Aorta (tissue), 5 donors: Measurements from ENCODE around the gene TBCEL. TPM values are rescaled to one million over a fixed set of nuclear protein-coding genes. Genes with fewer than 3 reads are reported as not detected.

ENCODE experiments used
- ATAC-seq: fragments of 200-7000 bp; cut with Tn5 transposase; one replicate; pipeline ENCODE4 v1.9.1; 2022; ENCODE audit warnings: moderate library complexity; ENCODE audit not compliant: low FRiP score
- DNase-seq, 2 donors: peaks; one replicate each; pipeline ENCODE4 v3.0.0-alpha.2; 2020
- H3K27ac ChIP-seq, 2 donors: one replicate each; pipeline ENCODE4 v1.5.1; 2013; ENCODE audit warnings: low read length in 2 of 2, mild to moderate bottlenecking in 2 of 2, moderate library complexity in 2 of 2, control low read depth in 1 of 2, inconsistent platforms in 1 of 2, low read depth in 1 of 2
- H3K27me3 ChIP-seq, 2 donors: one replicate each; pipeline ENCODE4 v1.6.1; 2013; ENCODE audit warnings: control low read depth in 1 of 2, low read length in 1 of 2, mild to moderate bottlenecking in 1 of 2, moderate library complexity in 1 of 2; ENCODE audit not compliant: insufficient read depth in 2 of 2, control insufficient read depth in 1 of 2
- H3K36me3 ChIP-seq, 2 donors: one replicate each; pipeline ENCODE4 v1.6.1; 2013; ENCODE audit warnings: control low read depth in 1 of 2, low read length in 1 of 2, mild to moderate bottlenecking in 1 of 2; ENCODE audit not compliant: insufficient read depth in 2 of 2, control insufficient read depth in 1 of 2
- H3K4me1 ChIP-seq, 2 donors: one replicate each; pipeline ENCODE4 v1.6.1; 2013; ENCODE audit warnings: low read length in 2 of 2, control low read depth in 1 of 2, mild to moderate bottlenecking in 1 of 2, moderate library complexity in 1 of 2; ENCODE audit not compliant: insufficient read depth in 2 of 2, control insufficient read depth in 1 of 2
- H3K4me3 ChIP-seq, 2 donors: one replicate each; pipeline ENCODE4 v1.5.1; 2013; ENCODE audit warnings: low read length in 2 of 2, control low read depth in 1 of 2, mild to moderate bottlenecking in 1 of 2
- H3K9me3 ChIP-seq: one replicate; pipeline ENCODE4 v1.6.1; 2013; ENCODE audit warnings: mild to moderate bottlenecking, low read length; ENCODE audit not compliant: control insufficient read depth
- WGBS, 2 donors: extraction: QIAGEN DNeasy Blood & Tissue Kit; methylation state at CpG; one replicate each; pipeline ENCODE4 v1.1.7; 2013; 5-methylcytosine and 5-hydroxymethylcytosine counted together
- intact Hi-C, 2 donors: fragments of 100-400 bp; cut with DNase I; formaldehyde crosslinking; loops; one replicate each; pipeline versions ENCODE4 v1.14.2 to v1.15.0; 2022
- polyA plus RNA-seq, 2 donors: library from polyadenylated mRNA; stranded (reverse); fragments of 200-250 nt; gene quantifications; one replicate each; pipeline ENCODE4 v1.2.3, GENCODE V29; 2013
- total RNA-seq, 2 donors: library from RNA; stranded (reverse); fragmentation: NEBNext Ultra II Directional; extraction: Animal tissue kit (Norgen Biotek cat#: 25700); gene quantifications; one replicate each; pipeline ENCODE4 v1.2.1, GENCODE V29; 2021
- donor health status: healthy with polysubstance abuse.
- donor health status: Bipolar disorder and iron deficiency.
- donor health status: DM: no; HTN: no; CAD: no.
- donor health status: DM: no; HTN: no; CAD: no.
- donor health status: DM: yes; HTN: yes; CAD: no.

TBCEL gene
- total and polyA plus RNA-seq, 4 donors: 5.9 to 29.1 (median 16.6) TPM

DNA sequence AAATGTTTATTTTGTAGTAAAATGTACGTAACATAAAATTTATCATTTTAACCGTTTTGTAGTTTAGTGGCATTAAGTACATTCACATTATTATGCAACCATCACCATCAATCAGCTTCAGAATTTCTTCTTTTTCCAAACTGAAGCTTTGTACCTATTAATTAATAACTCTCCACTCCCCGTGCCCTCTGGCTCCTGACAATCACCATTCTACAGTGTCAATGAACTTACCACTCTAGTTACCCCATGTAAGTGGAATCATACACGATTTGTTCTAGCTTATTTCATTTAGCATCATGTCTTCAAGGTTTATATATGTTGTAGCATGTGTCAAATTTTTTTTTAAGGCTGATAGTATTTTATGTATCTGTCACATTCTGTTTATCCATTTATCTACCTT, 9.7 kb downstream of the TBCEL start:
- WGBS, 2 donors: 94 to 95% methylated on average over 4 of the region's 4 CpGs
- no peak for DNase-seq
- no peak overlapping the region for H3K27ac ChIP-seq
- no peak for ATAC-seq
- H3K36me3 ChIP-seq: no peaks in the 10 kb centered on the region
- H3K4me3 ChIP-seq: no peak overlapping the region
- intact Hi-C loops: no loop called here
- H3K9me3 ChIP-seq: no peaks in the 10 kb centered on the region
- no peaks in the 10 kb centered on the region for H3K27me3 ChIP-seq
- no peaks in the 10 kb centered on the region for H3K4me1 ChIP-seq

DNA sequence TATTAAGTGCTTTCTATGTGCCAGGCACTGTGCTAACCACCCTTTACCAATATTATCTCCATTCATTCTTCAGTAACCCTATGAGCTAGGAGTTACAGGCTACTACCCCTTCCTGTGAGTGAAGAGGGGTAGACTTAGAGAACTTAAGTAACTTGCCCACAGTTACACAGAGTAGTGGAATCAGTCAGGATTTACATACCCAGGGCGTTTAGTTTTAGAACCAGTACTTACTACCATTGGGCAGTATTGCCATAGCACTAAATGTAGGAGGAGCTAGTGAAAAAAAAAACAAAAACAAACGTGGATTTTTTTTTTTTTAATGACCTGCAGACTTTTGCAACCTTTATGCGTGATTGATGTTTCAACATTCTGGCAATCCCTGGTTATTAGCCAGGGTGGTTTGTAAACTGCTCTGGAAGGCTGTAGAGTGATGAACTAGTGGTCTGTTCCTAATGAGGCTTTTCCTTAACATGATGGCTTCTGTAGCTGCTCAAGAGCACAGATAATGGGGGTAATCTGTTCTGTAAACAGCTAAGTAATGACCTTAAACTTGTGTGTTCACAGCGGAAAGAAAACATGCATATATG, 11.4 kb downstream of the TBCEL start:
- WGBS, 2 donors: 69 to 74% methylated on average over 4 of the region's 4 CpGs
- H3K4me3 ChIP-seq: no peak overlapping the region
- no peak for DNase-seq
- no peaks in the 10 kb centered on the region for H3K9me3 ChIP-seq
- no peaks in the 10 kb centered on the region for H3K27me3 ChIP-seq
- ATAC-seq: no peak
- H3K27ac ChIP-seq: no peak overlapping the region
- H3K36me3 ChIP-seq: no peaks in the 10 kb centered on the region
- intact Hi-C loops: no loop called here
- no peaks in the 10 kb centered on the region for H3K4me1 ChIP-seq

DNA sequence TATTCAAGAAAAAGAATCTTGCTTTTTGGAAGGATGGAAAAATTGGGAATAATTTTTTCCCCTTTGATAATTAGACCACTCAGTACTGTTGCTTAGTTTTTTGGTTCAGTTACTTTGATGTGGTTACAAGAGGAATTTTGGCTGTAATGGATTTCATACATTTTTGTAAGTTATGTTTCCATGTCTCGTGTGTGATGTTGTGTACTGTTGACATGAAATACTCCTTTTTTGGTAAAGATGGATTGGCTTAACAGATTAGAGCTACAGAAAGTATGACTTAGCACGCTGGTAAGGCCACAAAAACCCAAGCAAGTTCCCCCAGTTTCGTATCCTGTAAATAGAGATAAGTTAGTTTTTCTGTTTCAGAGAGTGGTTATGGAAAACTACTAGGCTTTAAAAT, 11.9 kb downstream of the TBCEL start:
- no peak overlapping the region for H3K27ac ChIP-seq
- intact Hi-C loops: no loop called here

DNA sequence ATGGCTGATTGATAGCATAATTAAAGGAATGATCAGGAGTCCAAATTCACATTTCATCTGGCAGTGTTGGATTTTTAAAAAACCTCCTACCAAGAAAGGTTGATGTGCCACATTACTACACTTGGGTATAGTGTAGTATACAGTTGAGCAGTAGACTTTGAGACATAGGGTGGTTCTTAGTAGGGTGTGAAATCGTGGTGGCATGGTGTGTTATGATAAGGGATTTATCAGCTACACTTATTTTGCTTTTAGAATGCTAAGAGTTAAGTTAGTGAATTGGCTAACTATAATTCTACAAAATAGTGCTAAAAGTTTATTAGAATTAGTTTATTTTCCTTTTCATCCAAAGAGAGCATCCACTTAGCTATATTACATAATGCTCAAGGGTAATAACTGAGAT, 13.1 kb downstream of the TBCEL start:
- Histone ChIP-seq H3K36me3 (no peaks in the 10 kb centered on the region), H3K4me1 (no peaks in the 10 kb centered on the region), H3K27ac (no peak overlapping the region), H3K27me3 (no peaks in the 10 kb centered on the region), H3K4me3 (no peak overlapping the region), H3K9me3 (no peaks in the 10 kb centered on the region)
- no peak for ATAC-seq
- no peak for DNase-seq
- intact Hi-C loops: no loop called here
- WGBS, 2 donors: 68 to 70% methylated on average over 1 of the region's 1 CpG

More for the DNA sequence above, 11.9 kb downstream of the TBCEL start:
- Histone ChIP-seq H3K4me3 (no peak overlapping the region), H3K27me3 (no peaks in the 10 kb centered on the region), H3K9me3 (no peaks in the 10 kb centered on the region), H3K4me1 (no peaks in the 10 kb centered on the region), H3K36me3 (no peaks in the 10 kb centered on the region)
- DNase-seq: no peak
- 82 to 87% methylated on average over 3 of the region's 3 CpGs for WGBS, 2 donors
- ATAC-seq: no peak

DNA sequence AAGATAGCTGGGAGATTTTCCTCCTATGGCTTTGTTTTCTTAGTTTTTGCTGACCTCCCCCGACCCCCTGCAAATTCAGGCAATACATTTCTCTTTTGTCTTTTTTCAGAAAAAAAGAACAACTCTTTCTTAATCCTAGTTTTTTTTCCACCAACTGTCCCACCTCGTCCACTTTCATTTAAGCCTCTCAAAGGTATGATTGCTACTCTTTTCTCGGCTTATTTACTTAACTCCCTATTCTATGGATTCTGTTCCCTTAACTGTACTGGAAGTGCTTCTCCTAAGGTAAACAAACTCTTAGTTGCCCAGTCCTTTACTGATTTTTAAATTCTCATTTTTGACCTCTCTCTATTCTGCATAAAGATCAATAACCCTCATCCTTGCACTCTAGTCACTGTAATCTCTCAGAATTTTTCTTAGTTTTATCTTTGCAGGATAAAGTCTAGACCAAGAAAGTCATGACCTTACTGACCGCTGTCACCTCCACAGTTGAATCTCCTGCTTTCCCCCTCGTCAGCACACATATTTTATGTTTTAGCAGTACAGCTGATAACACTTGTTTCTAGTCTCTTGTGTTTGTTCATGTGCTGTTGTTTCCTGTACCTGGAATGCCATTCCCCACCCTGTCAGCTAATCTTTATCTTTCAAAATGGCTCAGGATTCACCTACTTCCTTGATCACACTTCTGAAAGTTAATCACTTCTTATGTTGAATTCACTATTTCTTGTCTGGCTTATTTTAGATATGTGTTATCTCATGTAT, 14.9 kb downstream of the TBCEL start:
- Histone ChIP-seq H3K4me1 (no peaks in the 10 kb centered on the region), H3K9me3 (no peaks in the 10 kb centered on the region), H3K27me3 (no peaks in the 10 kb centered on the region), H3K4me3 (no peak overlapping the region), H3K36me3 (no peaks in the 10 kb centered on the region), H3K27ac (no peak overlapping the region)
- ATAC-seq (no peak), DNase-seq (no peak)
- 91 to 94% methylated on average over 5 of the region's 5 CpGs for WGBS, 2 donors
- intact Hi-C loops: no loop called here

DNA sequence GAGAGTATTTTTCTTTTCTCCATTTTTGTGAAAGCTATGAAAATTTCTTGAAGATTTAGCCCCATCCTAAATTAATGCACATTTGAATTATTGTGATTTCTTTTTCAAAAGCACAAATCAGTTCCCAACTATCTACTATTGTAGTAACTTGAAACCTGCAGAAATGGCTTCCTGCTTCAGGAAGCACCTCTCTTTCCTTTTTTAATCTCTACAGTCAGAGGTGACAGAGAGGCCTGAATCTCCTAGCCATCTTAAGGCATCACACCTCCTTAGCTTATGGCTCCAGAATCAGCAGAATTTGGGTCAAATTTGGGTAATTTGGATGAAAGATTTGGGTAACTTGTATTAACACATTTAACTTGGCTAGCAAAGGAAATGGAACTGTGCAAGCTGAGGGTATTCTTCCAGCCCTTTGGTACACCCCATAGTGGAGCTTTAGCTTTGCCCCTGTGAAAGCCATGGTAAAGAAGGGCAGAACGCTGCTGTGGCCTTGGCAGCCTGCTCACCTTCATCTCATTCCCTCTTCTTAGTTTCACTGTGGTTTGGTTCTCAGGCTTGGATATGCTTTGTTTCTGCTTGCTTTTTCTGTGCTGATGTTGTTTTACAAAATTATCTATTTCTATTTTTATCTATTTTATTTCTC, 16.2 kb downstream of the TBCEL start:
- no peak for ATAC-seq
- no peaks in the 10 kb centered on the region for H3K27me3 ChIP-seq
- 79 to 94% methylated on average over 1 of the region's 1 CpG for WGBS, 2 donors
- H3K36me3 ChIP-seq: no peaks in the 10 kb centered on the region
- no peak for DNase-seq
- intact Hi-C loops: no loop called here
- no peak overlapping the region for H3K27ac ChIP-seq
- no peaks in the 10 kb centered on the region for H3K4me1 ChIP-seq
- H3K9me3 ChIP-seq: no peaks in the 10 kb centered on the region
- H3K4me3 ChIP-seq: no peak overlapping the region

DNA sequence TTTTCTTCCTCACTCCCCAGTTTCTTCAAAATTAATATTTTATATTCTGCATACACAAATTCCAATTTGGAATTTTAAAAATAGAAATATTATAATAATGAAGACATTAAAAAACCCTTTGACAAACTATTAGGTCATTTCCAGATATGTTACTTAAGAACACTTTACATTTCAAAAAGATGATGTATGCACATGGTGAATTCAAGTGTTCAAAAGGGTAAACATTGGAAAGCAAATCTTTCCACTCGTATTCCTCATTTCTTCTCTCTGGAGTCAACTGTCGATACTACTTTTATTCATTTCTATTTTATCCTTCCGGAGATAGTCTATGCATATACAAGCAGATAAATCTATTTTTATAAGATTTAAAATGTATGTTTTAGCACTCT, 16.7 kb downstream of the TBCEL start:
- WGBS, 2 donors: 79 to 83% methylated on average over 3 of the region's 3 CpGs
- Histone ChIP-seq H3K4me3 (no peak overlapping the region), H3K27me3 (no peaks in the 10 kb centered on the region), H3K27ac (no peak overlapping the region), H3K9me3 (no peaks in the 10 kb centered on the region), H3K36me3 (no peaks in the 10 kb centered on the region), H3K4me1 (no peaks in the 10 kb centered on the region)
- DNase-seq (no peak), ATAC-seq (no peak)
- intact Hi-C loops: no loop called here

DNA sequence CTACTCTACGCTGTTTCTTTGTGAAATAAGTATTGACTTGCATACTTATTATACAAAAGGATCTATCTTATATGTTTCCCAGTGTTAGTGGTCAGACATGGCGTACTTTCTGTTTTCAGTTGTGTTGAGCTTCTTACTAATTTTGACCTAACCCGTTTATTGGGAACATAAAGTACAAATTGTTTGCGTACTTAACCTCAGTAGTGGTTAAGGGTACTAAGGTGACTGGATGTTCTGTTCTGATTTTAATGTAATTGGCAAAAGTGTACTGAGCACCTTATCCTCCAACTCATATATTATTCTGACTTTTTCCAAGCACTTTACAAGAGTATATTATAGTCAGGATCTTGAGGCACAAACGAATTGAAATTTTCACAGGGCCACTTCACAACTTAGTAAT, 17.2 kb downstream of the TBCEL start:
- DNase-seq (no peak), ATAC-seq (no peak)
- no peaks in the 10 kb centered on the region for H3K27me3 ChIP-seq
- no peaks in the 10 kb centered on the region for H3K4me1 ChIP-seq
- H3K9me3 ChIP-seq: no peaks in the 10 kb centered on the region
- intact Hi-C loops: no loop called here
- no peaks in the 10 kb centered on the region for H3K36me3 ChIP-seq
- WGBS, 2 donors: 90 to 92% methylated on average over 5 of the region's 5 CpGs
- H3K27ac ChIP-seq: no peak overlapping the region
- no peak overlapping the region for H3K4me3 ChIP-seq

DNA sequence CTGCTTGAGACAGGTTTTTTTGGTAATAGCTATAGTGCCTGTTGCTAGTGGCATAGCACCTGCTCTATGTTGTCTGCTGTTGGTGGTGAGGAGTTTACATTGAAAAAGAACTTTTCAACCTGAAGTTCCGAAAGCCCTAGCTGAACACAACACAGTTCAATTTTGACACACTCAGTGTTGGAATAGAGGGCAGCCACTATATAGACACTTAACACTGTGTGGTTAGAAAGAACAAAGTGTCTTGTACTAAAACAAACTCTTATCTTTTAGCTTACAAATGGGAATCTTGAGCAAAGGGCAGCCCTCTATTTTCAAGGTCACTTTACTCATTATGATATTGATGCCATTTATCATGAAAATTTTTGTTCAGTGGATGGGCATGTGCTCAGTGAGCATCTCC, 18.4 kb downstream of the TBCEL start:
- H3K36me3 ChIP-seq: no peaks in the 10 kb centered on the region
- DNase-seq (no peak), ATAC-seq (no peak)
- WGBS, 2 donors: 100% methylated on average over 1 of the region's 1 CpG
- H3K27me3 ChIP-seq: no peaks in the 10 kb centered on the region
- no peaks in the 10 kb centered on the region for H3K4me1 ChIP-seq
- no peaks in the 10 kb centered on the region for H3K9me3 ChIP-seq
- no peak overlapping the region for H3K27ac ChIP-seq
- H3K4me3 ChIP-seq: no peak overlapping the region
- intact Hi-C loops: no loop called here
